Stimulated activated naive B cell treated with anti-CD40 and anti-IgM and Interleukin-4, amounts not matched to agents 10 μg/mL and 1 μg/mL and 100 μg/mL, for 72 hours (primary cell): Measurements from ENCODE around the gene DCUN1D2.

Source experiments
- ATAC-seq, 2 donors: fragments of 150-1000 bp; cut with Tn5 transposase; replicated peaks; 2 replicates each; pipeline ENCODE4 v1.10.0; 2021; ENCODE audit warnings: moderate library complexity in 1 of 2
- DNase-seq: peaks from one replicate; pipeline ENCODE4 v3.0.0; 2021
- H3K27ac Mint-ChIP-seq: one replicate; pipeline ENCODE4 v1.8.0; 2022; ENCODE audit warnings: mild to moderate bottlenecking, mixed read lengths
- H3K27me3 Mint-ChIP-seq, 2 donors: one replicate each; pipeline ENCODE4 v1.8.0; 2022; ENCODE audit warnings: mixed read lengths in 2 of 2
- H3K36me3 Mint-ChIP-seq, 2 donors: one replicate each; pipeline ENCODE4 v1.8.0; 2022; ENCODE audit warnings: mixed read lengths in 2 of 2, mild to moderate bottlenecking in 1 of 2
- H3K4me1 Mint-ChIP-seq, 2 donors: one replicate each; pipeline ENCODE4 v1.8.0; 2022; ENCODE audit warnings: mixed read lengths in 2 of 2, mild to moderate bottlenecking in 1 of 2
- H3K4me3 Mint-ChIP-seq, 2 donors: one replicate each; pipeline ENCODE4 v1.8.0; 2022; ENCODE audit warnings: mild to moderate bottlenecking in 2 of 2, mixed read lengths in 2 of 2, moderate library complexity in 1 of 2
- H3K9me3 Mint-ChIP-seq, 2 donors: one replicate each; pipeline ENCODE4 v1.8.0; 2022; ENCODE audit warnings: mixed read lengths in 2 of 2, mild to moderate bottlenecking in 1 of 2

Gene DCUN1D2

DNA sequence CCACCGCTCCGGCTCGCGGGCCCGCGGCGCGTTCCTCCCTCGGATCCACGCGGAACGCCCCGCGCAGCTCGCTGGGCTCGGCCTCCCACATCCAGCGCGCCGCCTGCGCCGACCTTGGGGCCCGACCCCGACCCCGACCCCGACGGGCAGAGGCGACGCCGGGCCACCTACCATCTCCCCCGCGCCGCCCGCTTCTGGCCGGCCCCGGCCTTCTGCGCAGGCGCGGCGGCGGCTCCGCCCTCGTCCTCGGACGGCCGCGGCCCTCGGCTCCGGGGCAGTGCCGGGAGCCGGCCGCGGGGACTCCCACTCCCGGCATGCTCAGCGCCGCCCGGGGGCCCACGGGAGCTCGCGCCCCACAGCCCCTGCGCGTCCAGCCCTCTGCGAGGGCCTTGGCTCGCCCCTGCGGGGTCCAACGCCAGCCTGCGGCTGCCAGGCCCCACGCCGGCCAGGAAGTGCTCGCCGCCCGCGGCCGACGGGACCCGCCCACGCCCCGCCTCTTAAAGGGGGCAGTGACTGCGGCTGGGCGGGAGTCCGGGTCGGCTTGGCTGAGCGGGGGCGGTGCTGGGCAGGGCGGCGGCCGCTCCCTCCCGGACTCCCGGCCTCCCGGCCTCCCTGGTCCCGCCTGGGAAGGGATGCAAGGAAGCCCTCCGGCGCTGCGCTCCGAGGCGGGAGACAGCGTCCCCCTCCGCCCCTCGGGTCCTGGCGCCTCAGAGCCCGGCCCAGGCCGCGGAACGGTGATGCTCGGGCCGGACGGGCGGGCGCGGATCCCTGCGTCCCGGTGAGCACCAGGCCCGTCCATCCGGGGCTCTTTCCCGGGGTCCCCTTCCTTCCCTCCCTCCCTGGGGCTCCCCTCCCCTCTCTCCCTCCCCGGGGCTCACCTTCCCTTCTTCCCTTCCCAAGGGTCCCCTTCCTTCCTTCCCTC is at the start of gene DCUN1D2:
Gene DCUN1D2 (minus strand): TSS at position 216 of the 922 bp plus-strand sequence. CDS start 42 bp downstream, at position 174.
- H3K4me1 Mint-ChIP-seq: peaks cover 29 to 49% of the 10 kb centered on the region in 2 donors

DNA sequence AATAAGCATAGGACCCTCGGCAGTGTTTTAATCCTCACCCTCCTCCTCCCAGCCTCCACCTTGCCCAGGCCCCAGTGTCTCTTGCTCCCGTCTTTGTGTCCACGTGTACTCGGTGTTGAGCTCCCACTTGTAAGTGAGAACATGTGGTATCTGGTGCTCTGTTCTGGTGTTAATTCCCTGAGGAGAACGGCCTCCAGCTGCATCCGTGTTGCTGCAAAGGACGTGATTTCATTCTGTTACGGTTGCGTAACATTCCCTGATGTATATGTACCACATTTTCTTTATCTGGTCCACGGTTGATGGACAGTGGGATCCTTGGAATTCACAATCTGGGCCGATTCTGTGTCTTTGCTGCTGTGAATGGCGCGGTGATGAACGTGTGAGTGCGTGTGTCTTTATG is 49.3 kb upstream of the DCUN1D2 start:
- no peak for DNase-seq
- peaks cover 2 to 5% of the 10 kb centered on the region in 2 donors for H3K9me3 Mint-ChIP-seq
- no peaks in the 10 kb centered on the region for H3K27me3 Mint-ChIP-seq
- H3K27ac Mint-ChIP-seq: no peak overlapping the region
- no peak overlapping the region for H3K4me3 Mint-ChIP-seq
- peaks cover 0 to 2% of the 10 kb centered on the region in 2 donors for H3K4me1 Mint-ChIP-seq
- no peak for ATAC-seq
- peaks cover 51 to 58% of the 10 kb centered on the region in 2 donors for H3K36me3 Mint-ChIP-seq

More for the DNA sequence above, at the start of gene DCUN1D2:
- DNase-seq (peak; percentile 88), ATAC-seq (peak; percentile 91 to 93)
- Mint-ChIP-seq H3K27me3 (no peaks in the 10 kb centered on the region), H3K36me3 (peaks cover 6 to 21% of the 10 kb centered on the region in 2 donors), H3K27ac (peak within 1 kb of the TSS; percentile 91), H3K4me3 (peak within 1 kb of the TSS; percentile 93 to 94), H3K9me3 (no peaks in the 10 kb centered on the region)

DNA sequence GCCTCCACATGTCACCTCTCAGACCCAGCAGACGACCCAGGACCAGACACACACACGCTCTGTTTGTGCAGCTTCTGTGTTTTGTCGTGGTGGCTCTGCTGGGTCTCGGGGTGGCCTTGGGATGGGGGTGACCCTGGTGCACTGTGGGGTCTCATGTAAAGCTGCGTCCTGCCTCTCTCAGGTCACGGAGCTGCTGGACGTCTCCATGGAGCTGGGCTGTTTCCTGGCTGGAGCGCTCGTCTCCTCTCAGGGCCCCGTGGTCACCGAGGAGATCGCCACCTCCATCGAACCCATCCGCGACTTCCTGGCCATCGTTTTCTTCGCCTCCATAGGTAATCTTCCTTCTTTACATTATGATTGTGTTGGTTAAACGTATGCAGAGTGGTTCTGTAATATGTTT is 48.7 kb upstream of the DCUN1D2 start:
- Mint-ChIP-seq H3K4me3 (no peak overlapping the region), H3K27ac (no peak overlapping the region), H3K27me3 (no peaks in the 10 kb centered on the region), H3K36me3 (peaks cover 51 to 58% of the 10 kb centered on the region in 2 donors), H3K9me3 (peaks cover 2 to 5% of the 10 kb centered on the region in 2 donors), H3K4me1 (peaks cover 0 to 2% of the 10 kb centered on the region in 2 donors)
- no peak for DNase-seq
- ATAC-seq: no peak

DNA sequence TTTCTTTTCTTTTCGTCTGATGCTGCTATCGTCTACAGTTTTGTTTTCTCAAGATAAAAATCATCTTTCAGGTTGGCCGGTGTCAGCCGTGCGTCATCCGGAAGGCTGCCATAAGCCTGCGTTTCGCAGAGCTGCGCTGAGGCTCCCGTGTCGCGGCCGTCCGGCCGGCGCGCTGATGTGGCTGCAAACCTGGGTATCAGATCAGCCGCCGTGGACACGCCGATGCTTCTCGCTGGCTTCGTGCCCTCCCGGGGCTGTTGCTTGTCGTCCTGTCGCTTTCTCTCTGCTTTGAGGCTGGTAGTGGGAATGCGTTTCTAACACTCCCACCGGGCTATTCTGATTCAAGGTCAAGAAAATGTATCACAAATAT is 48.2 kb upstream of the DCUN1D2 start:
- Mint-ChIP-seq H3K36me3 (peaks cover 46 to 58% of the 10 kb centered on the region in 2 donors), H3K4me3 (no peak overlapping the region), H3K9me3 (peaks cover 2 to 5% of the 10 kb centered on the region in 2 donors), H3K27me3 (no peaks in the 10 kb centered on the region), H3K27ac (no peak overlapping the region), H3K4me1 (peaks cover 0 to 2% of the 10 kb centered on the region in 2 donors)
- DNase-seq: no peak
- ATAC-seq: no peak

DNA sequence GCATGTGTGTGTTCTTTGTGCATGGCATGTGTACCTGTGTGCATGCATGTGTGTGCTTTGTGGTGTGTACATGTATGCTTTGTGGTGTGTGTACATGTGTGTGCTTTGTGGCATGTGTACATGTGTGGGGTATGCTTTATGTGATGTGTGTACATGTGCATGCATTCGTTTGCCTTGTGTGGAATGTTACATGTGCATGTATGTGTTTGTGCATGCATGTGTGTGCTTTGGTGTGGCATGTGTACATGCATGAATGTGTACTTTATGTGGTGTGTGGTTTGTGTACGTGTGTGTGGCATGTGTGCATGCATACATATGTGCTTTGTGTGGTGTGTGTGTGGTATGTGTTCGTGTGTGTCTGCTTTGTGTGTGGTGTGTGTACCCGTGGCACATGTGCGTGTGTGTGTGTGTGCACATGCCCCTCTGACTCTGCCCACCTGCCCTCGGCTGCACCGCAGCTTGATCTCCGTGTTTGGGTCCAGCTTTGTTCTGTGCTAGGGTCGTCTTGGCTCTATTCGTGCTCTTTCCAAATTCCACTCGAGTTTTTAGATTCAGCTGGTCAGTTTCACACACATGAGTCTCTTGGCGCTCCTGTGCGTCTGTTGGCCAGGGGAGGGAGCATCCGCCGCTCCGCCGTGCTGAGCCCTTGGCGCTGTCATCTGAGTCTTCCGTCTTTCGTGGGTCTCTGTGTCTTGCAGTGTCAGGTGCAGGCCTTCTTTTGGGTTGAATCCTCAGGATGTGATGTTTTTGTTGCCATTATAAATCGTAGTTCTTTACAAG is 47.6 kb upstream of the DCUN1D2 start:
- no peaks in the 10 kb centered on the region for H3K4me1 Mint-ChIP-seq
- no peak overlapping the region for H3K27ac Mint-ChIP-seq
- no peaks in the 10 kb centered on the region for H3K27me3 Mint-ChIP-seq
- peaks cover 44 to 56% of the 10 kb centered on the region in 2 donors for H3K36me3 Mint-ChIP-seq
- ATAC-seq (no peak), DNase-seq (no peak)
- H3K9me3 Mint-ChIP-seq: peaks cover 2 to 5% of the 10 kb centered on the region in 2 donors
- no peak overlapping the region for H3K4me3 Mint-ChIP-seq

DNA sequence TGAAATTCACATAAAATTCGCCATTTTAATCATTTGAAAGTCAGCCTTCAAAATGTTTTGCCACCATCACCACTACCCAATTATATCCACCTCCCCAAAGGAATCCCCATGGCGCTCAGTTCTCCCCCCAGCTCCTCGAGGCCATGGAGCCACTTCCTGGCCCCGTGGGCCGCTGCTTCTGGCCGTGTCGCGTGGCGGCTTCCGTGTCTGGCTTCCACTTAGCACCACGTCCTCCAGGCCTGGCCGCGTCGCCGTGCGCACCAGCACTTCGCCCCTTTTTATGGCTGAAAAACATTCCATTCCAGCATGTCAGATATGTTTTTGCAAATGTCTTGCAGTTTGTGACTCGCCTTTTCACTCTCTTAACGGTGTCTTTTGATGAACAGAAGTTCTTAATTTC is 46.7 kb upstream of the DCUN1D2 start:
- Mint-ChIP-seq H3K27me3 (no peaks in the 10 kb centered on the region), H3K9me3 (peaks cover 2 to 5% of the 10 kb centered on the region in 2 donors), H3K4me3 (peak overlapping the region in 1 of 2 donors; percentile 36), H3K27ac (peak overlapping the region; percentile 32), H3K4me1 (no peaks in the 10 kb centered on the region), H3K36me3 (peaks cover 40 to 60% of the 10 kb centered on the region in 2 donors)
- no peak for ATAC-seq
- DNase-seq: no peak

DNA sequence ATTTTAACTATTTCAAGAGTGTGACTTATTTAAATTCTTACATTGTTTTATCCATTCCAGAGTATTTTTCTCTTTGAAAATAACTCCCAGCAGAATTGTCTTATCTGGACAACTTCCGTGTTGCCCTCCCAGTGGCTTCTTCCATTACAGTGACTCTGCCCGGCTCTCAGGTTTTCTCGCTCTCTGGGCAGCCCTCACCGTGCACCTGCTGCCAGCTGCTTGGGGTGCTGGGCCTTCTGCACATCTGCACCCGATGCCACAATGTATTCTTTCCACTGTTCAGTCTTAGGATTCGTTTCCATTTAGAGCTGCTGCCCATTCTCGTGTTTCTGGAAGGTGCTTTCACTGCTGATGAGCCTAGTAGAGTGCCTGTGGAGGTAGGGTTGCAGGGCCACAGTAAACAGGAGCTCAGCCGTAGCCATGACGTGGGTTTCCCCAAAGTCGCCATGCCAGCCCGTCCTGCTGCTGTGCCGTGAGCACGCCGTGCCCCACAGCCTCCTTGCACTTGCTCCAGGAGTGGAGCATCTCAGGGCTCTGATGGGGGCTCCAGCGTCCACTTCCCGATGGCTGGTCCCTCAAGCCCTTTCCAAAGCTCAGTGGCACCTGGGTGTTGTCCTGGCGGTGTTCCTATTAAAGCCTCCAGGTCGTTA is 46.1 kb upstream of the DCUN1D2 start:
- H3K9me3 Mint-ChIP-seq: peaks cover 2 to 5% of the 10 kb centered on the region in 2 donors
- no peak overlapping the region for H3K27ac Mint-ChIP-seq
- H3K4me1 Mint-ChIP-seq: no peaks in the 10 kb centered on the region
- H3K36me3 Mint-ChIP-seq: peaks cover 46 to 66% of the 10 kb centered on the region in 2 donors
- ATAC-seq (no peak), DNase-seq (no peak)
- no peak overlapping the region for H3K4me3 Mint-ChIP-seq
- no peaks in the 10 kb centered on the region for H3K27me3 Mint-ChIP-seq

DNA sequence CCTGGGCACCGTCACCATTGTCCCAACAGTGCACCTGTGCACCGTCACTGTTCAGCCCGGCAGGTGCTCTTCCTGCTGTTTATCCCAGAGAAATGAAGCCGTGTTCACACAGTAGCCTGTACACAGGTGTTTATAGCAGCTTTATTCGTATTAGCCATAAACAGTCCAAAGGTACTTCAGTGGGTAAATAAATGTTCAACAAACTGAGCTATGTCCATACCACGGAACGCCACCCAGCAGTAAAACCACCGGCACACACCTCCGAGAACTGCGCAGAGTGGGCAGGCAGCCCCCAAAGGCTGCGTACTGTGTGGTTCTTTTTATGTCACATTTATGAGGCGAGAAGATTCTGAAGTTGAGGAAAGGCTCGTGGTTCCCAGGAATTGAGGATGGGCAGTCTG is 44.9 kb upstream of the DCUN1D2 start:
- Mint-ChIP-seq H3K36me3 (peaks cover 46 to 62% of the 10 kb centered on the region in 2 donors), H3K27me3 (no peaks in the 10 kb centered on the region), H3K9me3 (peaks cover 2 to 3% of the 10 kb centered on the region in 2 donors), H3K4me3 (no peak overlapping the region), H3K4me1 (no peaks in the 10 kb centered on the region), H3K27ac (no peak overlapping the region)
- no peak for ATAC-seq
- DNase-seq: no peak

DNA sequence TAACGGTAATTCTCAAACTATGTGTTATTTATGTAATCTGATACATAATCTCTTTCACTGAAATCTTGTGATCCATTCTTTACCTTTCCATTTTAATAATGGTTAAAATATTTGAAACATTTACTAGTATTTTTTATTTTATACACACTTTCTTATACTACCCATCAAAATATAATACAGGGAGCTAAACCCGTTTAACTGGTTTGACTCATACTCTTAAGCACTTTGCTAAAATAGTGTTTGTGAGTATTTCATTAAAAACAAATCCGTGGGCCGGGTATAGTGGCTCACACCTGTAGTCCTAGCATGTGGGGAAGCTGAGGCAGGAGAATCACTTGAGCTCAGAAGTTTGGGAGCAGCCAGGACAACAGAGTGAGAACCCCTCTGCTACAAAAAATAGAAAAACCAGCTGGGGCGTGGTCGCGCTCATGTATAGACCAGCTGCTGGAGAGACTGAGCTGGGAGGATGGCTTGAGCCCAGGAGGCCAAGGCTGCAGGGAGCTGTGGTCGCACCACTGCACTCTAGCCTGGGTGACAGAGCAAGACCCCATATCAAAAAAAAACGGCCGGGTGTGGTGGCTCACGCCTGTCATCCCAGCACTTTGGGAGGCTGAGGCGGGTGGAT is 43.8 kb upstream of the DCUN1D2 start:
- DNase-seq (no peak), ATAC-seq (no peak)
- Mint-ChIP-seq H3K36me3 (peaks cover 49 to 61% of the 10 kb centered on the region in 2 donors), H3K27me3 (no peaks in the 10 kb centered on the region), H3K4me1 (no peaks in the 10 kb centered on the region), H3K27ac (no peak overlapping the region), H3K9me3 (peaks cover 2 to 3% of the 10 kb centered on the region in 2 donors), H3K4me3 (no peak overlapping the region)

DNA sequence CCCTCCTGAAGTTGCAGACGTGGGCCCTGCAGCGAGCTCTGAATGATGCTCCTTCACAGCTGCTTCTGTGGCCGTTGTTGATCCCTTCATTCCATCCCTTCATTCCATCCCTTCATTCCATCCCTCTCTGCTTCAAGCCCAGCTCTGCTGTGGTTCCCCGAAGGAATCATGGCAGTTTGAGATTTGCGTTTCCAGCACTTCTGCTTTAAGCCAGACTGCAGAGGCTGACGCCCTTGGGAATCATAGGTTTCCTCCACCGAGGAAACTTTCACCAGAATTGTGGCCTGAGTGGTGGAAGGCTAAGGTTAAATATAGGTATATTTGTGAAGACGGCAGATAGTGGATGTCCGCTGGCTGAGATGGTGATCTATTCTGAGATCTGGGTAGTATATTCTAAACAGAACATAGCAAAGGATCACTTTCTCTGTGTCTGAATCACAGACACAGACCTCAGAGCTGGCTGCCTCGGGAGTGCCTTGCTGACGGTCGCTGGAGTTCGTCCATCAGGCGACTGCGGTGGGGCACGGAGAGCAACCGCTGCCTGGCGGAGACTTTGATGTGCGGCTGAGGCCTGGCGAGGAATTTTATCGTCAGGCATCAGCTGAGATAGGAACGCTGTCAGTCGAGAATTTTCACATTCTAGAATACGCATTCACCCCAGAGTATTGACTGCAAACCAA is 42.8 kb upstream of the DCUN1D2 start:
- Mint-ChIP-seq H3K4me3 (no peak overlapping the region), H3K9me3 (peaks cover 2 to 3% of the 10 kb centered on the region in 2 donors), H3K27ac (no peak overlapping the region), H3K27me3 (no peaks in the 10 kb centered on the region), H3K4me1 (peaks cover 0 to 1% of the 10 kb centered on the region in 2 donors), H3K36me3 (peaks cover 52 to 60% of the 10 kb centered on the region in 2 donors)
- DNase-seq (no peak), ATAC-seq (no peak)

DNA sequence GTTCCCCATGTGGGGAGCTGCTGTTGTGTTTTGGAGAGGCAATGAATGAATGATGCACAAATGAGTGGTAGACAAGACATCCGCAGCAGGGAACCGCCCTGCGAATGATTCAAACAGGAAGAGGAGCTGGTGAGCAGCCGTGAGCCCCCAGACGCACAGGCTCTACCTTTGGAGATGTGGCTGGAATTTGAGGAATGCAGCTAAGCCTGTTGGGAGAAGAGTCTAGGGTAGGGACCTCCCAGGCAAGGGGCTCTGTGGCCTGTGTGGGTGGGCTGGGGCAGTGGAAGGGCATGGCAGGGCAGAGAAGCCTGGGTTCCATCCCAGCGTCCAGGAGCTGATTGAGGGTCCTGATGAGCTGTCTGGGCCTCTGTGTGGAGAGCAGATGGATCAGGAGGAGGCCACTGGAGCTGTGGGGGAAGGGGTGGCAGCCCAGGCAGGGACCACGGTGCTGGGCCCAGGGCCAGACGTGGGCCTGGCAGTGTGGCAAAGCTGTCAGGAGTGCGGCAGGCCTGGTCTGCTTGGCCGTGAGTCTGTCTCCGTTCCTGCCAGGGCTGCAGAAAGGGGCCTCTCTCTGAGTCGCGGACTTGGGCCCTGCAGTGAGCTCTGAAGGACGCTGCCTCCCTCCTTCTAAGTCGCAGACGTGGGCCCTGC is 41.8 kb upstream of the DCUN1D2 start:
- peak overlapping the region; percentile 6 for H3K27ac Mint-ChIP-seq
- H3K27me3 Mint-ChIP-seq: no peaks in the 10 kb centered on the region
- H3K9me3 Mint-ChIP-seq: peaks cover 2% of the 10 kb centered on the region in 2 donors
- peaks cover 42 to 59% of the 10 kb centered on the region in 2 donors for H3K36me3 Mint-ChIP-seq
- ATAC-seq: no peak
- no peak for DNase-seq
- H3K4me1 Mint-ChIP-seq: peaks cover 7 to 11% of the 10 kb centered on the region in 2 donors
- H3K4me3 Mint-ChIP-seq: no peak overlapping the region

DNA sequence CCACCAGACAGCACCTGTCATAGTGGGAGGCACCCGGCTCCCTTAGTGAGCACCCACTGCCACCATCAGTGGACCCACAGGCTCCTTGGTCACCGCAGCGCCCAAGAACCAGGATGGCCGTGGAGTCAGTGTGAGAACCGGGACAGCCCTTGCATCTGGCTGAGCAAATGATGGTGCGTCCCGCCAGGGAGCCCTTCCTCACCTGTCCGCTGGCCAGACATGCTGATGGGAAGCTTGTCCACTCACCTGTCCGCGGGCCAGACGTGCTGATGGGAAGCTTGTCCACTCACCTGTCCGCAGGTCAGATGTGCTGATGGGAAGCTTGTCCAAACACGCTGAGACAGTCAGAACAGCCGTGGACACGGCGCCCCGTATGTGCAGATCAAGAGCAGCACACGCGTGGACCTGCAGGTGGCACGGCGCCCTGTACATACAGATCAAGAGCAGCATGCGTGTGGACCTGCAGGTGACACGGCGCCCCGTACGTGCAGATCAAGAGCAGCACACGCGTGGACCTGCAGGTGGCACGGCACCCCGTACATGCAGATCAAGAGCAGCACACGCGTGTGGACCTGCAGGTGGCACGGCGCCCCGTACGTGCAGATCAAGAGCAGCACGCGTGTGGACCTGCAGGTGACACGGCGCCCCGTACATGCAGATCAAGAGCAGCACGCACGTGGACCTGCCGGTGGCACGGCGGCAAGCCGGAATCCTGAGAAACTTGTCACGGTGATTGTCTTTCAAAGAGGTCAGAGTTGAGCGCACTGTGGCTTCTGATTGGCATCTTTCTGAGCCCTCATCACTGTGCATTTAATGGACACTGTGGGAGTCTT is 40.7 kb upstream of the DCUN1D2 start:
- no peak for ATAC-seq
- no peaks in the 10 kb centered on the region for H3K9me3 Mint-ChIP-seq
- no peak for DNase-seq
- H3K36me3 Mint-ChIP-seq: peaks cover 41 to 59% of the 10 kb centered on the region in 2 donors
- peaks cover 9 to 16% of the 10 kb centered on the region in 2 donors for H3K4me1 Mint-ChIP-seq
- no peak overlapping the region for H3K27ac Mint-ChIP-seq
- H3K4me3 Mint-ChIP-seq: no peak overlapping the region
- no peaks in the 10 kb centered on the region for H3K27me3 Mint-ChIP-seq
